DND-41 (cell line): Measurements from ENCODE around the gene ACVR2B.

ENCODE experiments used
- ATAC-seq: fragments of 200-7000 bp; cut with Tn5 transposase; 3 replicates; pipeline ENCODE4 v1.9.1; 2021; ENCODE audit warnings: low read depth; ENCODE audit not compliant: insufficient read depth
- DNase-seq: peaks from one replicate; pipeline ENCODE4 v3.0.0-alpha.2; 2020
- H2AFZ ChIP-seq: 2 replicates; pipeline ENCODE4 v1.6.0; 2012; ENCODE audit warnings: low read depth, low read length
- H3K27ac ChIP-seq: 2 replicates; pipeline ENCODE4 v1.5.1; 2012; ENCODE audit warnings: low read length, inconsistent platforms
- H3K27me3 ChIP-seq: fragments of 200-600 bp; sonication (generic); 2 replicates; pipeline ENCODE4 v1.6.0; 2012; ENCODE audit warnings: low read length, mild to moderate bottlenecking, inconsistent platforms; ENCODE audit not compliant: insufficient read depth, poor library complexity
- H3K36me3 ChIP-seq: 2 replicates; pipeline ENCODE4 v1.5.1; 2012; ENCODE audit warnings: low read length, inconsistent platforms; ENCODE audit not compliant: insufficient read depth
- H3K4me1 ChIP-seq: 2 replicates; pipeline ENCODE4 v1.5.1; 2012; ENCODE audit warnings: mild to moderate bottlenecking, low read length; ENCODE audit not compliant: insufficient read depth
- H3K4me2 ChIP-seq: 2 replicates; pipeline ENCODE4 v1.6.0; 2012; ENCODE audit warnings: mild to moderate bottlenecking, moderate library complexity, low read length, inconsistent platforms; ENCODE audit not compliant: insufficient read depth
- H3K4me3 ChIP-seq, 2 experiments: fragments of 200-600 bp in 1 of 2; shearing (Covaris generic) in 1 of 2; 2 replicates each; pipeline ENCODE4 v1.5.1; 2012 to 2016; ENCODE audit warnings: inconsistent platforms in 2 of 2, low read length in 2 of 2, mild to moderate bottlenecking in 2 of 2, low read depth in 1 of 2, moderate library complexity in 1 of 2
- H3K79me2 ChIP-seq: 2 replicates; pipeline ENCODE4 v1.6.0; 2012; ENCODE audit warnings: low read length, inconsistent platforms; ENCODE audit not compliant: insufficient read depth
- H3K9ac ChIP-seq: 2 replicates; pipeline ENCODE4 v1.6.0; 2012; ENCODE audit warnings: low read depth, mild to moderate bottlenecking, inconsistent platforms, low read length, moderate library complexity
- H3K9me3 ChIP-seq: 2 replicates; pipeline ENCODE4 v1.5.1; 2012; ENCODE audit warnings: low read length, moderate library complexity, mild to moderate bottlenecking, inconsistent platforms; ENCODE audit not compliant: insufficient read depth, severe bottlenecking
- H4K20me1 ChIP-seq: 2 replicates; pipeline ENCODE4 v1.6.0; 2012; ENCODE audit warnings: low read length; ENCODE audit not compliant: insufficient read depth
- CTCF ChIP-seq: IDR thresholded peaks from 2 replicates; pipeline ENCODE4 v1.5.1; 2012; ENCODE audit warnings: borderline replicate concordance, low read length, moderate library complexity, mild to moderate bottlenecking; ENCODE audit not compliant: poor library complexity, severe bottlenecking; ENCODE audit errors: extremely low read depth
- EZH2 ChIP-seq: IDR thresholded peaks from 3 replicates; pipeline ENCODE4 v1.6.1; 2012; ENCODE audit warnings: borderline replicate concordance, low read depth, mild to moderate bottlenecking, moderate library complexity, low read length, inconsistent platforms; ENCODE audit not compliant: severe bottlenecking

The ACVR2B gene

GRCh38 chr3:38457111-38458003 is 3.7 kb downstream of the ACVR2B start:
- no peak for DNase-seq
- no peak for TF ChIP-seq EZH2
- no peak for TF ChIP-seq CTCF
- Histone ChIP-seq H3K4me1 (peaks cover 22% of the 10 kb centered on the region), H3K9ac (no peak overlapping the region), H2AFZ (no peak overlapping the region), H3K4me3 (no peak overlapping the region), H3K9me3 (no peaks in the 10 kb centered on the region), H4K20me1 (peaks cover 63% of the 10 kb centered on the region), H3K27ac (no peak overlapping the region), H3K27me3 (no peaks in the 10 kb centered on the region), H3K4me2 (no peak overlapping the region), H3K79me2 (peaks cover 81% of the 10 kb centered on the region), H3K36me3 (peaks cover 7% of the 10 kb centered on the region; the same call in 1 of the 2 replicates)
- ATAC-seq: no peak

GRCh38 chr3:38458796-38459498 is 5.3 kb downstream of the ACVR2B start:
- no peak overlapping the region for H3K4me3 ChIP-seq
- DNase-seq (no peak), ATAC-seq (no peak)
- H3K9ac ChIP-seq: no peak overlapping the region
- peaks cover 7% of the 10 kb centered on the region; the same call in 1 of the 2 replicates for H3K36me3 ChIP-seq
- peaks cover 97% of the 10 kb centered on the region for H3K79me2 ChIP-seq
- no peak overlapping the region for H3K27ac ChIP-seq
- H2AFZ ChIP-seq: no peak overlapping the region
- H3K4me1 ChIP-seq: peaks cover 14% of the 10 kb centered on the region
- H3K27me3 ChIP-seq: no peaks in the 10 kb centered on the region
- peaks cover 72% of the 10 kb centered on the region for H4K20me1 ChIP-seq
- no peak overlapping the region for H3K4me2 ChIP-seq
- no peak for TF ChIP-seq EZH2
- no peak for TF ChIP-seq CTCF
- H3K9me3 ChIP-seq: peaks cover 2% of the 10 kb centered on the region

- no peak overlapping the region for H3K4me2 ChIP-seq
- no peak overlapping the region for H3K9ac ChIP-seq
Measured at GRCh38 chr3:38459499-38460048, 5.9 kb downstream of the ACVR2B start.

More at GRCh38 chr3:38459499-38460048, 5.9 kb downstream of the ACVR2B start:
- no peaks in the 10 kb centered on the region for H3K27me3 ChIP-seq
- no peak overlapping the region for H2AFZ ChIP-seq
- H3K9me3 ChIP-seq: peaks cover 3% of the 10 kb centered on the region
- no peak overlapping the region for H3K4me3 ChIP-seq
- H4K20me1 ChIP-seq: peaks cover 72% of the 10 kb centered on the region
- DNase-seq (no peak), ATAC-seq (no peak)
- H3K27ac ChIP-seq: no peak overlapping the region
- peaks cover 7% of the 10 kb centered on the region; the same call in 1 of the 2 replicates for H3K36me3 ChIP-seq
- H3K79me2 ChIP-seq: peaks cover 97% of the 10 kb centered on the region
- no peak for TF ChIP-seq CTCF
- TF ChIP-seq EZH2: no peak
- H3K4me1 ChIP-seq: peaks cover 14% of the 10 kb centered on the region
